ENCODE measurements around the gene LRIG2. TPM values are rescaled to one million over a fixed set of nuclear protein-coding genes. Genes with fewer than 3 reads are reported as not detected.
A peak's percentile ranks its signal among the peaks of the same experiment; 100 is the strongest.

Gene LRIG2
- total RNA-seq, 1 donor from 2014 or later: 22.1 TPM

DNA sequence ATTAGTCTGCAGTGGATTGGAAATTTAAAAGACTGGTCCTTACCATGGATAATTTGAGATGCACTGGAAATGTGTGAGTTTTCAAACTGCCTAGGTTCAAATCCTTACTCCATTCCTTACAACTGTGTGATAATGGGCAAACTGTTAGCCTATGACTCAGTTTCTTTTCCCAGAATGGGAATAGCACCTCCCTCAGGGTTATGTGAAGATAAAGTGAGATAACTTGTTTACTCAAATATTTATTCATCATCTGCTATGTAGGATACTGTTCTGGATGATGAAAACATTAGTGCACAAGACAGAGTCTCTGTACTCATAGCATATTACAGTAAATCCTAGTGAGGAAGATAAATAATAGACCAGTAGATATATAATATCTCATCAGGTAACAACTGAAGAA lies 28.6 kb downstream of the LRIG2 start:
- Mint-ChIP-seq H3K9me3 (ENCODE audit: low read depth) (no peaks in the 10 kb centered on the region), H3K4me1 (ENCODE audit: low read depth) (peaks cover 6% of the 10 kb centered on the region), H3K4me3 (ENCODE audit: low read depth) (no peak overlapping the region), H3K27me3 (no peaks in the 10 kb centered on the region), H3K36me3 (ENCODE audit: insufficient read depth) (peaks cover 24% of the 10 kb centered on the region), H3K27ac (no peak overlapping the region)
- DNase-seq (ENCODE audit: low spot score, unreplicated experiment): no peak
- TF ChIP-seq, protein P1, sequence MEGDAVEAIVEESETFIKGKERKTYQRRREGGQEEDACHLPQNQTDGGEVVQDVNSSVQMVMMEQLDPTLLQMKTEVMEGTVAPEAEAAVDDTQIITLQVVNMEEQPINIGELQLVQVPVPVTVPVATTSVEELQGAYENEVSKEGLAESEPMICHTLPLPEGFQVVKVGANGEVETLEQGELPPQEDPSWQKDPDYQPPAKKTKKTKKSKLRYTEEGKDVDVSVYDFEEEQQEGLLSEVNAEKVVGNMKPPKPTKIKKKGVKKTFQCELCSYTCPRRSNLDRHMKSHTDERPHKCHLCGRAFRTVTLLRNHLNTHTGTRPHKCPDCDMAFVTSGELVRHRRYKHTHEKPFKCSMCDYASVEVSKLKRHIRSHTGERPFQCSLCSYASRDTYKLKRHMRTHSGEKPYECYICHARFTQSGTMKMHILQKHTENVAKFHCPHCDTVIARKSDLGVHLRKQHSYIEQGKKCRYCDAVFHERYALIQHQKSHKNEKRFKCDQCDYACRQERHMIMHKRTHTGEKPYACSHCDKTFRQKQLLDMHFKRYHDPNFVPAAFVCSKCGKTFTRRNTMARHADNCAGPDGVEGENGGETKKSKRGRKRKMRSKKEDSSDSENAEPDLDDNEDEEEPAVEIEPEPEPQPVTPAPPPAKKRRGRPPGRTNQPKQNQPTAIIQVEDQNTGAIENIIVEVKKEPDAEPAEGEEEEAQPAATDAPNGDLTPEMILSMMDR (IDR thresholded peaks at IDR 0.05; ENCODE audit: unreplicated experiment): no peak

DNA sequence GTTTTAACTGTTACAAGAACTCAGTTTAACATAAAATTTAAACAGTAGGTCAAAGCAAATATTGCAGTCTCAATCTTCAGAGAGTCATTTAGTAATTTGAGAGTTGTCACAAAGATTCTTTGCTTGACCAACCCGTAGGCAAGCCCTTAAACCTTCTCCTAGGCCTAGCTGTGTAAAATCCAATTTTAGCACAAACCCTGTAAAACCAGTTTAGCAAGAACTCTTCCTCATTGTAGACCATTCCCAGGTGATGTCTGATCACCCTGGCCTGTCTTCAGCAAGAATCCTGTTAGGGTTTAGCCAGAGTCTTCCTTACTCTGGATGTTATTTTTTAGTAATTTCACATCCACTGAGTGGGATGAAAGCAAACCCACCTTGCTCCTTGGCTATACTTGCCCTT lies 30.1 kb downstream of the LRIG2 start:
- H3K27ac Mint-ChIP-seq: no peak overlapping the region
- no peaks in the 10 kb centered on the region for H3K9me3 Mint-ChIP-seq (ENCODE audit: low read depth)
- H3K4me1 Mint-ChIP-seq (ENCODE audit: low read depth): peaks cover 6% of the 10 kb centered on the region
- H3K4me3 Mint-ChIP-seq (ENCODE audit: low read depth): no peak overlapping the region
- TF ChIP-seq, protein P1 (IDR thresholded peaks at IDR 0.05; ENCODE audit: unreplicated experiment): no peak
- no peaks in the 10 kb centered on the region for H3K27me3 Mint-ChIP-seq
- H3K36me3 Mint-ChIP-seq (ENCODE audit: insufficient read depth): peaks cover 31% of the 10 kb centered on the region
- no peak for DNase-seq (ENCODE audit: low spot score, unreplicated experiment)

DNA sequence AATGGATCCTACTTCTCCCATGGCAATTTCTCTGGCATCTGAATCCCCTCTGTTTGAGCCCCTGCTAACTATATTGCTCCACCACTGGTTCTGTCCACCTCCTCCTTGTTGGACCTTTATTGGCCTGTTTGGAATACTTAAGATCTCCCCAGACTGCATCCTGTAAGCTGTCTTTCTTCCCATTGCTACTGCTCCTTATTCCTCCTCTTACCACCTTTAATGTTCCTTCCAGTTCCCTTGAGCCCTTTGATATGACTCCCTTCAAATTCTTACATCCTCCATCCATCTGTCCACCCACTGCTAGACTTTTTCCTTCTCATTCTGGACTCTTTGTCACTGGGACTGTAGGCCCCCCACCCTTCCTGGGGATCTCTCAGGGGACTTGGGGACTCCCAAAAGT lies 31.0 kb downstream of the LRIG2 start:
- Mint-ChIP-seq H3K4me3 (ENCODE audit: low read depth) (no peak overlapping the region), H3K27ac (peak overlapping the region; percentile 5), H3K27me3 (no peaks in the 10 kb centered on the region), H3K4me1 (ENCODE audit: low read depth) (peaks cover 6% of the 10 kb centered on the region), H3K9me3 (ENCODE audit: low read depth) (no peaks in the 10 kb centered on the region), H3K36me3 (ENCODE audit: insufficient read depth) (peaks cover 33% of the 10 kb centered on the region)
- DNase-seq (ENCODE audit: low spot score, unreplicated experiment): no peak
- TF ChIP-seq, protein P1 (IDR thresholded peaks at IDR 0.05; ENCODE audit: unreplicated experiment): no peak

DNA sequence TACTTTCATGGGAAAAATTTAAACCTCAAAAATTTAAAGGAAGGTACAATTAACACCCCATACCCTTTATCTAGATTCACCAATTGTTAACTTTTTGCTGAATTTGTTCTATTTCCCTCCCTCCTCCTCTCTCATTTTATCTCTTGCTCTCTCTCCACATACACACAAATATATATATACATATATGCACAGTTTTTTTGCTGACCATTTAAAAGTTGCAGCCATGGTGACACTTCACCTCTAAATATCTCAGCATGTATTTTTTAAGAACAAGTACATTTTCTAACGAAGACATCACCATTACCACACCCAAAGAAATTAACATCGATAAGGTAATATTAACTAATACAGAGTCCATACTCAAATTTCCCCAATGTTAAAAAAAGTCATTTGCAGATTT lies 33.9 kb downstream of the LRIG2 start:
- peaks cover 5% of the 10 kb centered on the region for H3K4me1 Mint-ChIP-seq (ENCODE audit: low read depth)
- TF ChIP-seq, protein P1 (IDR thresholded peaks at IDR 0.05; ENCODE audit: unreplicated experiment): no peak
- no peak for DNase-seq (ENCODE audit: low spot score, unreplicated experiment)
- H3K27me3 Mint-ChIP-seq: no peaks in the 10 kb centered on the region
- no peak overlapping the region for H3K4me3 Mint-ChIP-seq (ENCODE audit: low read depth)
- H3K9me3 Mint-ChIP-seq (ENCODE audit: low read depth): no peaks in the 10 kb centered on the region
- peaks cover 35% of the 10 kb centered on the region for H3K36me3 Mint-ChIP-seq (ENCODE audit: insufficient read depth)
- no peak overlapping the region for H3K27ac Mint-ChIP-seq

DNA sequence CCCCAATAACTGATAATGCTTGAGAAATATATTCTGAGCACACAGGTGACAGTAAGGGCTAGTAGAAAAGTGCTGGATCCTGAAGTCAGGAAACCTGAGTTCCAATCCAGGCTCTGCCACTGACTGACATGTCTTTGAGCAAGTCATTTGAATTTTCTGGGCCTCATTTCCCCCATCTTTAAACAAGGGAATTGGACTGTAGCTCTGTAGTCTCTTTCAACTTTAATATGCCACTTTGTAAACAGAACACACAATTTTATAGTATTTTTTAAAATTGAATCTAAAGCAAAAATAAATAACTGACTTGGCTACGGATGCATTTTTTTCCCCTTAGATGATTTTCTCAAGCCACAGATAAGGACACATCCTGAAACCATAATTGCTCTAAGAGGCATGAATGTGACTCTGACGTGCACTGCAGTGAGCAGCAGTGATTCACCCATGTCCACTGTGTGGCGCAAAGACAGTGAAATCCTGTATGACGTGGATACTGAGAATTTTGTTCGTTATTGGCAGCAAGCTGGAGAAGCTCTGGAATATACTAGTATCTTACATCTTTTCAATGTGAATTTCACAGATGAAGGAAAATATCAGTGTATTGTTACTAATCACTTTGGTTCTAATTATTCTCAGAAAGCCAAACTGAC lies 37.0 kb downstream of the LRIG2 start:
- TF ChIP-seq, protein P1 (IDR thresholded peaks at IDR 0.05; ENCODE audit: unreplicated experiment): no peak
- Mint-ChIP-seq H3K27ac (no peak overlapping the region), H3K36me3 (ENCODE audit: insufficient read depth) (peaks cover 34% of the 10 kb centered on the region), H3K9me3 (ENCODE audit: low read depth) (no peaks in the 10 kb centered on the region), H3K4me1 (ENCODE audit: low read depth) (no peaks in the 10 kb centered on the region), H3K27me3 (no peaks in the 10 kb centered on the region), H3K4me3 (ENCODE audit: low read depth) (no peak overlapping the region)
- no peak for DNase-seq (ENCODE audit: low spot score, unreplicated experiment)

Data from progenitor cell of endocrine pancreas (in vitro differentiated cells).